Caki2 (cell line): ENCODE data around the gene FAM174C. TPM values are rescaled to one million over a fixed set of nuclear protein-coding genes. Genes with fewer than 3 reads are reported as not detected.
"Not testable (repeated sequence)": the region's sequence is repeated elsewhere in the genome, so short reads cannot be mapped to it uniquely, and the experiment has no call there.

Source experiments
- DNase-seq: peaks from one replicate; pipeline ENCODE4 v3.0.0-alpha.2; 2015; ENCODE audit warnings: low read depth
- in situ Hi-C: cut with HindIII; loops from 2 replicates; pipeline ENCODE4 v1.10.0; 2016; ENCODE audit warnings: low sequenced_read_pairs, low pct_unique_long_range_greater_than_20kb, mixed read lengths
- total RNA-seq: library from RNA; depleted of rRNA; stranded (reverse); fragments of >200 nt; shearing (Covaris generic); gene quantifications from 2 replicates; pipeline ENCODE4 v1.2.3, GENCODE V29; 2014; ENCODE audit warnings: low replicate concordance

The FAM174C gene
- total RNA-seq, 1 experiment from 2014 or later: 29.5 TPM

GRCh38 chr19:1235625-1236538 lies 39.4 kb upstream of the FAM174C start:
- no peak for DNase-seq
- in situ Hi-C loops: no loop called here

- DNase-seq: no peak
- in situ Hi-C loops: no loop called here
These were observed 38.8 kb upstream of the FAM174C start for GRCh38 chr19:1236576-1236975.

GRCh38 chr19:1237027-1237659 lies 38.2 kb upstream of the FAM174C start:
- in situ Hi-C loops: no loop called here
- DNase-seq: no peak

- in situ Hi-C loops: no loop called here
- DNase-seq: no peak
These were observed 37.5 kb upstream of the FAM174C start, which contains the start of gene CBARP for GRCh38 chr19:1237754-1238368. CBARP (minus strand) TSS chr19:1238005; CDS start chr19:1236100, 1,905 bp downstream.

DNA sequence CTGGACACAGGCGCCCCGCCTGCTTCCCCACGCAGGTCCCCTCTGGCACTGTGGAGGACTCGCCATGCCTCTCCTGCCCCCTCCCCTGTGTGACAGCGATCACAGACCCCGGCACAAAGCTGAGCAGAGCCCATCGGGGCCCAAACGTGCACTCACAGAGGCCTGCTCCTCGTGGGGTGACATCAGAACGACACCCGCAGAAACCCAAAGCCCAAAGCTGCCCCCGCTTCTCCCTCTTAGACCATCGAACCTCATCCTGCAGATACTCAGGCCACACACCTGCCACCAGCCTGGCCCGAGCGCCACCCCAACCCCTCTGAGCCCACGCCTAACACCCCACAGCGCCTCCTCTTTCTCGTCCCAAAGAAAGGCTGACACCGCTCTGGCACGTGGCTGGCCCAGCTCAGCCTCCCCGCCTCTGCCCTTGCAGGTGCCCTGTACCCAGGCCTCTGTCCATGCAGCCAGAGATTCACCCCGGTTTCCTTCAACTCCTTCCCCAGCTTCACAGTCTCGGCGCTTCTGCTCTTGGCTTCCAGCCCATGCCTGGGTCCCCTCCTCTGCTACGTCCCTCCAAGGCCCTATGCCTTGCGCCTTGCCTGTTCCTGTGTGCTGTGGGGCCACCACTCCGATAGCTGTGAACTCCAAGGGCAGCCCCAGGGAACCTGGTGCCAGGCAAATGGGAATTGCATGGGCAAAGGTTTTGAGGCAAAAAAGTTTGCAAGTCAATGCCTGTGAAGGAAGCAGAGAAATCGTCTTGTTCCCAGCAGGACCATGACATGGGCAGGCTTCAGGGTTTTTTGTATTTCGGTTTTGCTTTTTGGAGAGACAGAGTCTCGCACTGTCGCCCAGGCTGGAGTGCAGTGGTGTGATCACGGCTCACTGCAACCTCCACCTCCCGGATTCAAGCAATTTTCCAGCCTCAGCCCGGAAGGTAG lies 36.7 kb upstream of the FAM174C start:
- in situ Hi-C loops: no loop called here
- no peak for DNase-seq

DNA sequence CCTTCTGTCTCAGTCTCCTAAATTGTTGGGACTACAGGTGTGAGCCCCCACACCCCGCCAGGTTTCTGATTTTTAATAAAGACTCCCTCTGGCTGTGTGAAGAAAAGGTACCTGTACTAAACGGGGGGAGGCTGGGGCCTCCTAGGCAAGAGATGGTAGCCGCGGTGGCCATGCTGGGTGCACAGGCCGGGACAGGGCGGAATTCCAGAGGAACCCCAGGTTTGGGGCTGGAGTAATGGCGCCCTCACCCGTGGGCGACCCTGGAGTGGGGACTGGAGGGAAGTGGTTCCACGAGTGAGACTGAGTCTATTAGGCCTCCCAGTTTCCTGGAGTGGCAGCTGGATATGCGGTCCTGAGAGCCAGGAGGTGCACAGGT lies 35.9 kb upstream of the FAM174C start:
- in situ Hi-C loops: no loop called here
- DNase-seq: no peak

- in situ Hi-C loops: no loop called here
- peak; percentile 59 for DNase-seq
These were observed 35.3 kb upstream of the FAM174C start for GRCh38 chr19:1239796-1240737.

DNA sequence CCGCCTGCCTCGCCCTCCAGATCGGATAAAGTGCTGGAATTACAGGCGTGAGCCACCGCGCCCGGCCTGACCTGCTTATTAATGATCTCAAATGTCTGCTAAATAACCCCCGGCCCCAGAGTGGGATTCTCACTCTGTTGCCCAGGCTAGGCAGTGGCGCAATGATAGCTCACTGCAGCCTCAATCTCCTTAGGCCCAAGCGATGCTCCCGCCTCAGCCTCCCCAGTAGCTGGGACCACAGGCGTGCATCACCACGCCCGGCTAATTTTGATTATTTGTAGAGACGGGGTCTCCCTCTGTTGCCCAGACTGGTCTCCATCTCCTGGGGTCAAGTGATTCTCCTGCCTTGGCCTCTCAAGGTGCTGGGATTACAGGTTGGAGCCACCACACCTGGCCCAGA lies 34.4 kb upstream of the FAM174C start:
- in situ Hi-C loops: no loop called here
- no peak for DNase-seq

DNA sequence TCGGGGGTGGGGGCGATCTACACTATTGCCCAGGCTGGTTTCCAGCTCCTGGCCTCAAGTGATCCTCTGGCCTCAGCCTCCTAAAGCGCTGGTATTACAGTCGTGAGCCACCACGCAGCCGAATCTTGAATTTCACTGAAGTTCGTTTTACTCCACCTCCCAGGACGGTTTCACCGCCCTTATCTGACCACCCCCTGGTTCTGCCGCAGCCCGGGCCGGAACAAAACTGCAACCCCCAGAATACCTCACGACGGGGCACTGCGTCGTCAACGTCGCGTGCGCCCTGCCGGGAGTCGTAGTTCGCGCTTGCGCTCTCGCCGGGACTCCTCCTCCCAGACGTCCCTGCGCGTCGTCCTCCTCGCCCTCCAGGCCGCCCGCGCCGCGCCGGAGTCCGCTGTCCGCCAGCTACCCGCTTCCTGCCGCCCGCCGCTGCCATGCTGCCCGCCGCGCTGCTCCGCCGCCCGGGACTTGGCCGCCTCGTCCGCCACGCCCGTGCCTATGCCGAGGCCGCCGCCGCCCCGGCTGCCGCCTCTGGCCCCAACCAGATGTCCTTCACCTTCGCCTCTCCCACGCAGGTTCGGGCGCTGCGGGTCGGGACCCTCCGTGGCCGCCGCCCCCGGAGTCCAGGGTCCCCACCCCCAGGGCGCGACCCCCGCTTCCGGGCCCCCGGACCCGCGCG lies 33.8 kb upstream of the FAM174C start, which contains the start of gene ATP5F1D:
Gene ATP5F1D (plus strand): TSS at position 335 of the 679 bp plus-strand sequence. CDS start 100 bp downstream, at position 435.
- DNase-seq: peak; percentile 81
- in situ Hi-C loops: no loop called here

- in situ Hi-C loops: no loop called here
- peak; percentile 63 for DNase-seq
These were observed 31.3 kb upstream of the FAM174C start for GRCh38 chr19:1243768-1244692.

DNA sequence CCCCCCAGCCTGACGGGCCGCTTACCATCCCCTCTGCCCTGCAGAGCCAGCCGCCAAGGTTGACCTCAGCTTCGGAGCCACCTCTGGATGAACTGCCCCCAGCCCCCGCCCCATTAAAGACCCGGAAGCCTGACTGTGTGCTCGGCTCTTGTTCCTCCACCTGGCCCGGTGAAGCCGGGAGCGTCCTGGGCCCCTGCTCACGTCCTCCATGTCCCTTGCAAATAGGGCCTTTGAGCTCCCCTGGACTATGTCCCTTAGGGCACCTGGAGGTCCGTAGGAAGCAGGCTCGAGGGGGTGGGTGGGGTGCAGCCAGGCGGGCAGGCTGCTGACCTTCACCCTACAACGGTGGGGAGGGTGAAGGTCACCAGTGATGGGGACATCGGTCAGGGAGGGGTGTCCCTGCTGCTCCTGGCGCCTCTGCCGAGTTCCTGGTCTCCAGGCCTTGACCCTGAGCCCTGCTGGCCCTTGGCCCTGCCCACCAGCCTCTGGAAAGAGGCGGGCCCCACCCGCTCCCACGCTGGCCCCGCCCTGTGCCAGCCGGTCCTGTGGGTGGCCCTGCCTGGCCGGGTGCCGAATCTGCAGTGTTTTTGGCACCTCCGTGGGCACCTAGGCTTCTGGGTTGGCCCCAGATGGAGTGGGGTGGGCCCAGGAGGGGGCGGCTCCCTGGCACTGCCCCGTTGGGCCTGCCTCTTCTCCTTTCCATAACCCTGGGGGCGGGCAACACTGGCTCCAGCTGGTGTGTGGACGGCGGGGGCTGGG lies 30.5 kb upstream of the FAM174C start:
- in situ Hi-C loops: no loop called here
- DNase-seq: peak; percentile 46

GRCh38 chr19:1245494-1246264 lies 29.7 kb upstream of the FAM174C start:
- peak; percentile 80 for DNase-seq
- in situ Hi-C loops: no loop called here

DNA sequence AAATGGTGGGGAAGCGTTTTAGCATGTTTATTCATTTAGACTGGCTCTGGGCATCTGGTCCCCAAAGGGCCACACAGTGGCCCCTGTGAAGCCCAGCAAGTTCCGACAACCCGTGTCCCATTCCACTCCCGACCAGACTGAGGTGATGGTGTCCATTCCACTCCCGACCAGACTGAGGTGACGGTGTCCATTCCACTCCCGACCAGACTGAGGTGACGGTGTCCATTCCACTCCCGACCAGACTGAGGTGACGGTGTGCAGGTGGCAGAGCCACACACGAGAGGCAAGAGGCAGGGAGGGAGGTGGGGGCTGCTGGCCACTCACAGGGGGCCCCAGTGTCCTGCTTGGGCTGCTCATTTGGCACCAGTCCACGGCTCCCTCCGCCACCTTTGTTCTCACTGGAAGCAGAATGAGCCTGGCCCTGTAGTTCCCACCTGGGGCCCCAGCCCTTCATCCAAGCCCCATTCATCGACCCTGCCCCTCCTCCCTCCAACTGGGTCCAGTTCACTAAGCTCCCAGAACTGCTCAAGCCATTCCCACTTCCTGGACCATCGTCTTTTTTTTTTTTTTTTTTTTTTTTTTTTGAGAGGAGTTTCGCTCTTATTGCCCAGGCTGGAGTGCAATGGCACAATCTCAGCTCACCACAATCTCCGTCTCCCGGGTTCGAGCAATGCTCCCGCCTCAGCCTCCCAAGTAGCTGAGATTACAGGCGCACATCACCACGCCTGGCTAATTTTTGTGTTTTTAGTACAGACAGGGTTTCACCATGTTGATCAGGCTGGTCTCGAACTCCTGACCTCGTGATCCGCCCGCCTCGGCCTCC lies 28.9 kb upstream of the FAM174C start:
- in situ Hi-C loops: not testable (repeated sequence)
- peak; percentile 58 for DNase-seq
